K562 (cell line): ENCODE results near the gene PAF1. TPM values are rescaled to one million over a fixed set of nuclear protein-coding genes. Genes with fewer than 3 reads are reported as not detected.
A peak's percentile ranks its signal among the peaks of the same experiment; 100 is the strongest.

ENCODE experiments used
- ELF4 ChIP-seq: fragments of 450-650 bp; formaldehyde crosslinking; IDR thresholded peaks from 2 replicates; pipeline ENCODE4 v1.4.0; 2022; ENCODE audit warnings: missing genetic modification characterization
- MAFG ChIP-seq: fragments of 450-650 bp; conservative IDR thresholded peaks from 2 replicates; pipeline ENCODE4 v1.6.1; 2016; ENCODE audit warnings: missing genetic modification characterization, missing compliant biosample characterization
- MITF ChIP-seq: IDR thresholded peaks from 2 replicates; pipeline ENCODE4 v1.6.1; 2014; ENCODE audit warnings: antibody characterized with exemption
- NCOA2 ChIP-seq, 2 experiments: fragments of 450-650 bp; IDR thresholded peaks; 2 replicates each; pipeline ENCODE4 v1.6.1; 2018; ENCODE audit warnings: mild to moderate bottlenecking in 2 of 2, moderate library complexity in 1 of 2; ENCODE audit not compliant: partially characterized antibody in 2 of 2
- NR4A1 ChIP-seq, 2 experiments: fragments of 250-450 bp in 1 of 2; fragments of 450-650 bp in 1 of 2; sonication (Bioruptor Pico) in 1 of 2; IDR thresholded peaks; 2 replicates each; pipeline versions ENCODE4 v1.4.0 to v1.6.1; 2016 to 2020; ENCODE audit warnings: mild to moderate bottlenecking in 2 of 2, missing compliant biosample characterization in 1 of 2, missing genetic modification characterization in 1 of 2, moderate library complexity in 1 of 2
- PYGO2 ChIP-seq: fragments of 450-650 bp; IDR thresholded peaks from 2 replicates; pipeline ENCODE4 v1.6.1; 2016; ENCODE audit warnings: mild to moderate bottlenecking, missing genetic modification characterization, moderate library complexity, missing compliant biosample characterization
- RBM14 ChIP-seq: fragments of 200-400 bp; formaldehyde crosslinking; IDR thresholded peaks from 2 replicates; pipeline ENCODE4 v1.6.1; 2018; ENCODE audit warnings: low read depth, mild to moderate bottlenecking, low read length, moderate library complexity, borderline replicate concordance; ENCODE audit not compliant: insufficient read depth
- RERE ChIP-seq: sonication (generic); formaldehyde crosslinking; IDR thresholded peaks from 2 replicates; pipeline ENCODE4 v1.8.0; 2023; ENCODE audit warnings: missing genetic modification reagents, mild to moderate bottlenecking, borderline replicate concordance
- SAP30 ChIP-seq: fragments of 200-600 bp; sonication (generic); IDR thresholded peaks from 2 replicates; pipeline ENCODE4 v1.6.1; 2012; ENCODE audit warnings: borderline replicate concordance, low read depth, mild to moderate bottlenecking, moderate library complexity, low read length, control low read depth, inconsistent platforms; ENCODE audit not compliant: insufficient read depth, poor library complexity, severe bottlenecking
- SIX5 ChIP-seq, 2 experiments: IDR thresholded peaks; 2 replicates each; pipeline ENCODE4 v1.6.1; 2011; ENCODE audit warnings: low read length in 2 of 2, borderline replicate concordance in 1 of 2, low read depth in 1 of 2, mild to moderate bottlenecking in 1 of 2, moderate library complexity in 1 of 2; ENCODE audit not compliant: insufficient read depth in 1 of 2
- TCF7L2 ChIP-seq: fragments of 150-350 bp; IDR thresholded peaks from 2 replicates; pipeline ENCODE4 v1.6.1; 2016; ENCODE audit warnings: low read depth, mild to moderate bottlenecking, low read length, moderate library complexity
- ZBTB33 ChIP-seq: sonication (generic); formaldehyde crosslinking; IDR thresholded peaks from 2 replicates; pipeline ENCODE4 v1.8.1; 2023; ENCODE audit warnings: mild to moderate bottlenecking, missing genetic modification reagents
- ZNF121 ChIP-seq: sonication (generic); formaldehyde crosslinking; conservative IDR thresholded peaks from 2 replicates; pipeline ENCODE4 v1.8.0; 2022; ENCODE audit warnings: missing genetic modification reagents
- ZNF165 ChIP-seq: fragments of 250-450 bp; sonication (Bioruptor Pico); IDR thresholded peaks from 2 replicates; pipeline ENCODE4 v1.4.0; 2020; ENCODE audit warnings: borderline replicate concordance
- polyA plus RNA-seq, 8 experiments: library from polyadenylated mRNA; depleted of rRNA in 4 of 8; stranded (reverse) in 5 of 8; unstranded in 3 of 8; fragments of >200 nt; fragmentation: Nextera tagmentation in 2 of 8; fragmentation: Illumina TruSeq in 1 of 8; extraction: Ambion mirVana in 2 of 8; extraction: Trizol in 1 of 8; gene quantifications; 2 replicates each; pipeline versions ENCODE4 v1.2.1 to v1.2.3, GENCODE V29; 2011 to 2014; ENCODE audit warnings: inconsistent platforms in 1 of 8, missing spikeins in 1 of 8
- total RNA-seq, 7 experiments: library from RNA; depleted of rRNA in 6 of 7; stranded (reverse); fragments of >200 nt in 6 of 7; fragmentation: Illumina TruSeq in 2 of 7; extraction: Trizol in 2 of 7; gene quantifications; 2 replicates each; pipeline versions ENCODE4 v1.2.1 to v1.2.3, GENCODE V29; 2011 to 2021; ENCODE audit warnings: low replicate concordance in 1 of 7

The PAF1 gene
- total and polyA plus RNA-seq, 9 of the 15 experiments (the other 6 are each of a cell fraction or from before 2014, with no cell fraction given), result 1.5 to 45.0 (median 33.8) TPM

GRCh38 chr19:39435499-39436349 is 44.8 kb upstream of the PAF1 start, which contains the start of gene RPS16 (continued):
- TF ChIP-seq MAFG (tag) (no peak), NR4A1 (CRISPR knock-in tag; IDR thresholded peaks at IDR 0.05) (0 out of 2 replicates have a peak, but pooled peaks have one; percentile 70), NR4A1 (tag; IDR thresholded peaks at IDR 0.05) (no peak), NCOA2 (IDR thresholded peaks at IDR 0.05; ENCODE audit: partially characterized antibody in 2 of 2) (no peak), MITF (no peak), RERE (CRISPR knock-in tag) (peak; percentile 19; the same call in 1 of the 2 replicates), ELF4 (CRISPR knock-in tag) (no peak), RBM14 (no peak), SAP30 (peak; percentile 90), PYGO2 (tag) (no peak), ZNF121 (CRISPR knock-in tag) (no peak), ZNF165 (CRISPR knock-in tag) (no peak), SIX5 (IDR thresholded peaks at IDR 0.05; ENCODE audit: borderline replicate concordance in 1 of 2, insufficient read depth in 1 of 2, low read depth in 1 of 2, low read length in 2 of 2) (no peak), ZBTB33 (CRISPR knock-in tag) (no peak; the same call in 1 of the 2 replicates), TCF7L2 (no peak)
